ENCODE data around the gene ZNF541.
A peak's percentile ranks its signal among the peaks of the same experiment; 100 is the strongest.
"Not testable (repeated sequence)": the region's sequence is repeated elsewhere in the genome, so short reads cannot be mapped to it uniquely, and the experiment has no call there.

Gene ZNF541

GRCh38 chr19:47600246-47601179, 27.6 kb upstream of the ZNF541 start:
- peak; percentile 99 to 100 (median 100) for DNase-seq

- not testable (repeated sequence) for DNase-seq
Measured at GRCh38 chr19:47599671-47600245, 26.8 kb upstream of the ZNF541 start.

GRCh38 chr19:47598407-47599349, 25.7 kb upstream of the ZNF541 start:
- peak; percentile 33 to 61 (median 54) for DNase-seq

GRCh38 chr19:47595944-47596343, 23.0 kb upstream of the ZNF541 start:
- DNase-seq = peak; percentile 31 to 61 (median 46)

- no peak for DNase-seq
Measured at GRCh38 chr19:47593860-47594259, 20.9 kb upstream of the ZNF541 start.

GRCh38 chr19:47589824-47590223, 16.9 kb upstream of the ZNF541 start:
- no peak for DNase-seq

GRCh38 chr19:47587295-47587694, 14.3 kb upstream of the ZNF541 start:
- no peak for DNase-seq

- not testable (repeated sequence) for DNase-seq
Measured at GRCh38 chr19:47583161-47583560, 10.2 kb upstream of the ZNF541 start.

GRCh38 chr19:47582320-47582909, 9.5 kb upstream of the ZNF541 start:
- no peak for DNase-seq

GRCh38 chr19:47581605-47582319, 8.8 kb upstream of the ZNF541 start:
- DNase-seq = no peak

- no peak for DNase-seq
Measured at GRCh38 chr19:47580397-47580796, 7.4 kb upstream of the ZNF541 start.

- no peak for DNase-seq
Measured at GRCh38 chr19:47572635-47573034, 313 bp downstream of the ZNF541 start.

- no peak for DNase-seq
Measured at GRCh38 chr19:47569331-47569730, 3.6 kb downstream of the ZNF541 start.

- DNase-seq = no peak
Measured at GRCh38 chr19:47564081-47564480, 8.9 kb downstream of the ZNF541 start.

- no peak for DNase-seq
Measured at GRCh38 chr19:47561440-47562057, 11.4 kb downstream of the ZNF541 start.

- no peak for DNase-seq
Measured at GRCh38 chr19:47560999-47561398, 11.9 kb downstream of the ZNF541 start.

GRCh38 chr19:47550129-47550528, 22.8 kb downstream of the ZNF541 start:
- DNase-seq = no peak

GRCh38 chr19:47549261-47549862, 23.6 kb downstream of the ZNF541 start:
- DNase-seq = no peak

GRCh38 chr19:47547199-47547598, 25.7 kb downstream of the ZNF541 start:
- DNase-seq = no peak

GRCh38 chr19:47545061-47545948, 27.6 kb downstream of the ZNF541 start:
- no peak for DNase-seq

Data from suppressor macrophage (primary cell).